Heart right ventricle (tissue), 16 donors: Measurements from ENCODE around the gene DAPP1. TPM values are rescaled to one million over a fixed set of nuclear protein-coding genes. Genes with fewer than 3 reads are reported as not detected.
A peak's percentile ranks its signal among the peaks of the same experiment; 100 is the strongest.

Experiments used
- ATAC-seq, 8 donors: fragments of 200-7000 bp; cut with Tn5 transposase; one replicate each; pipeline ENCODE4 v1.9.1; 2020; ENCODE audit warnings: mild to moderate bottlenecking in 8 of 8, moderate library complexity in 8 of 8, moderate number of reproducible peaks in 1 of 8
- DNase-seq, 2 donors: peaks; one replicate each; pipeline ENCODE4 v3.0.0-alpha.2; 2020
- H3K27ac ChIP-seq, 10 donors: fragments of 200-600 bp; sonication (generic) in 2 of 10; one replicate each; pipeline versions ENCODE4 v1.5.0 to v1.8.0; 2020 to 2022; ENCODE audit warnings: mild to moderate bottlenecking in 3 of 10
- H3K27me3 ChIP-seq, 7 donors: fragments of 200-600 bp; one replicate each; pipeline ENCODE4 v1.8.0; 2021 to 2022; ENCODE audit warnings: mild to moderate bottlenecking in 2 of 7
- H3K36me3 ChIP-seq, 9 donors: fragments of 200-600 bp; sonication (generic) in 1 of 9; one replicate each; pipeline versions ENCODE4 v1.5.0 to v1.8.0; 2020 to 2022; ENCODE audit warnings: mild to moderate bottlenecking in 2 of 9
- H3K4me1 ChIP-seq, 9 donors: fragments of 200-600 bp; sonication (generic) in 1 of 9; one replicate each; pipeline versions ENCODE4 v1.5.0 to v1.8.0; 2020 to 2022; ENCODE audit warnings: mild to moderate bottlenecking in 4 of 9
- H3K4me3 ChIP-seq, 10 donors: fragments of 200-600 bp; sonication (generic) in 2 of 10; one replicate each; pipeline versions ENCODE4 v1.5.0 to v1.8.0; 2020 to 2022; ENCODE audit warnings: mild to moderate bottlenecking in 7 of 10, moderate library complexity in 2 of 10
- H3K9me3 ChIP-seq, 11 donors: fragments of 200-600 bp in 10 of 11; sonication (generic) in 2 of 11; one replicate each; pipeline versions ENCODE4 v1.5.0 to v1.8.0; 2013 to 2022; ENCODE audit warnings: mild to moderate bottlenecking in 2 of 11, control low read depth in 1 of 11, moderate library complexity in 1 of 11
- WGBS, 2 donors: extraction: QIAGEN DNeasy Blood & Tissue Kit; methylation state at CpG; one replicate each; pipeline ENCODE4 v1.1.7; 2013; ENCODE audit warnings: inconsistent platforms in 1 of 2; 5-methylcytosine and 5-hydroxymethylcytosine counted together
- intact Hi-C, 10 donors: fragments of 100-400 bp; cut with DNase I; formaldehyde crosslinking; loops; one replicate each; pipeline versions ENCODE4 v1.11.1 to v1.14.2; 2022
- polyA plus RNA-seq, 2 donors: library from polyadenylated mRNA; stranded (reverse); fragments of 200-250 nt; gene quantifications; one replicate each; pipeline ENCODE4 v1.2.3, GENCODE V29; 2013
- total RNA-seq, 10 donors: library from RNA; stranded (reverse); fragmentation: NEBNext Ultra II Directional in 3 of 10; extraction: Animal tissue kit (Norgen Biotek cat#: 25700) in 3 of 10; gene quantifications; one replicate each; pipeline versions ENCODE4 v1.2.1 to v1.2.4, GENCODE V29; 2021 to 2023
- TF ChIP-seq, protein P1 (sequence below), 9 donors: fragments of 200-600 bp; sonication (generic) in 2 of 9; IDR thresholded peaks; one replicate each; pipeline versions ENCODE4 v1.5.0 to v1.8.0; 2021 to 2022; ENCODE audit warnings: antibody characterized with exemption in 9 of 9, mild to moderate bottlenecking in 5 of 9, moderate library complexity in 1 of 9
- donor health status: Arrhythmogenic right ventricular cardiomyopathy.
- donor health status: ischemic (EF 13 %, LVEDD 7.1; RV severe dilation, severe dysfunction).
- donor health status: healthy with polysubstance abuse.
- donor health status: DM: no; HTN: yes; CAD: no.
- donor health status: DM: no; HTN: no; CAD: no.
- donor health status: ischemic (EF 25% LVEDD 6.9; RV normal size, moderate dysfunction).
- donor health status: ischemic (EF 25% LVEDD 5.7; RV mildly dilated, moderate dysfunction).
- donor health status: healthy.
- donor health status: DM: yes; HTN: yes; CAD: no.
- donor health status: Ischemic cardiomyopathy.
- donor health status: ischemic (EF 35%, LVEDD 5.7; RV mildly dilated, moderate dysfunction).
- donor health status: nonischemic (EF 11% LVEDD 7.7; RV severe dilation, severe dysfunction).
- donor health status: DM: yes; HTN: yes; CAD: no.
- donor health status: PGD.
- donor health status: ischemic (EF 29% LVEDD 5.4; RV normal size, mild dysfunction).
- donor health status: nonischemic (EF 23%, LVEDD 6.1; RV moderate dilation, normal function).

Gene DAPP1
- total and polyA plus RNA-seq, 12 donors: 0.16 to 5.4 (median 0.34) TPM; not detected in 1

DNA sequence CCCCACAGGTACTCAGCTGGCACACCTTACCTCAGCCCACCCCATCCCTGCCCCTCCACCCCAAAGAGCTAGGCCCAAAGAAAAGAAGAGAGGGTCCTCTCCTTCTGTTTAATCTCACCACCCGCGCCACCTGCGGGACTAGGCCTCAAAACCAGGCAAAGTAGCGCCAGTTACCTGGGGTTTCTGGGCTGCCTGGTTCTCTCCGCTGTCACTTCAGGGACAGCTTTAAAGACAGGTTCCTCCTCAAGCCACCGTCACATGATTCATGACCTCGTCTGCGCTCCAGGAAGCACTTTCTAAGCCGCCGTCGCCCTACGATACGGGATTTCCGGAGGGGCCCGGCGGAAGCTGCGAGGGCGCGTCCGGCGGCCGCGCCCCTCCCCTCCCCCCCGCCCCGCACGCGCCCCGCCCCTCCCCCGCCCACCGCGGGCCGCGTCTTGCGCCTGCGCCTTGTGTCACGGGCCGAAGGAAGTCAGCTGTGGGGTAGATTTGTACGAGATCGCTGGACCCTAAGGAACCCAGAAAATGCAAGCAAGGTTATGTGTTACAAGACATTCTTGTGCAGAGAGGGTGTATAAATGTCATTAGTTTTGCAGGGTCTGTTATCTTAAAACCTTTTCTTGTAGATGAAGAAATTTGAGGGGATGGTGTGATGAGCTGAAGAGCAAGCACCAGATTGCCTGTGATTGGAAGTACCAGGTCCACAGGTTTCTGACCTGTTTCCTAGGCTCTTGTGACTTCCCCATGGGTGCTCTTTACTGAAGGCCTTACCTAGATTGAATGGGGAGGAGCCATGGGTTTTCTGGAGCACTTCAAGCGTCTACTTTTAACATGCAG, 77.8 kb downstream of the DAPP1 start, which contains the start of gene LAMTOR3:
Gene LAMTOR3 (minus strand): TSS at position 267 of the 837 bp plus-strand sequence. CDS start 464 bp downstream, outside the sequence.
- H3K4me3 ChIP-seq: peak within 1 kb of the TSS; percentile 65 to 94 (median 86)
- ATAC-seq (peak; percentile 98 to 100 (median 99)), DNase-seq (peak; percentile 89 to 92)
- H3K27ac ChIP-seq: peak within 1 kb of the TSS; percentile 50 to 93 (median 82)
- H3K9me3 ChIP-seq: no peaks in the 10 kb centered on the region
- WGBS, 2 donors: 2% methylated on average over 37 to 40 of the region's 40 CpGs
- peaks cover 0 to 38% (median 4%) of the 10 kb centered on the region in 9 donors for H3K36me3 ChIP-seq
- no peaks in the 10 kb centered on the region for H3K27me3 ChIP-seq
- peaks cover 5 to 49% (median 34%) of the 10 kb centered on the region in 9 donors for H3K4me1 ChIP-seq
- TF ChIP-seq, protein P1, sequence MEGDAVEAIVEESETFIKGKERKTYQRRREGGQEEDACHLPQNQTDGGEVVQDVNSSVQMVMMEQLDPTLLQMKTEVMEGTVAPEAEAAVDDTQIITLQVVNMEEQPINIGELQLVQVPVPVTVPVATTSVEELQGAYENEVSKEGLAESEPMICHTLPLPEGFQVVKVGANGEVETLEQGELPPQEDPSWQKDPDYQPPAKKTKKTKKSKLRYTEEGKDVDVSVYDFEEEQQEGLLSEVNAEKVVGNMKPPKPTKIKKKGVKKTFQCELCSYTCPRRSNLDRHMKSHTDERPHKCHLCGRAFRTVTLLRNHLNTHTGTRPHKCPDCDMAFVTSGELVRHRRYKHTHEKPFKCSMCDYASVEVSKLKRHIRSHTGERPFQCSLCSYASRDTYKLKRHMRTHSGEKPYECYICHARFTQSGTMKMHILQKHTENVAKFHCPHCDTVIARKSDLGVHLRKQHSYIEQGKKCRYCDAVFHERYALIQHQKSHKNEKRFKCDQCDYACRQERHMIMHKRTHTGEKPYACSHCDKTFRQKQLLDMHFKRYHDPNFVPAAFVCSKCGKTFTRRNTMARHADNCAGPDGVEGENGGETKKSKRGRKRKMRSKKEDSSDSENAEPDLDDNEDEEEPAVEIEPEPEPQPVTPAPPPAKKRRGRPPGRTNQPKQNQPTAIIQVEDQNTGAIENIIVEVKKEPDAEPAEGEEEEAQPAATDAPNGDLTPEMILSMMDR (IDR thresholded peaks at IDR 0.05): no peak
- intact Hi-C loops: loop anchor here in 6 of 10 donors (2.0 to 10.0 kb wide), 5 partner anchors 52 to 332 kb away; partner anchors contain the start of genes TRMT10A (in 5 of the 6) and DNAJB14 (in 3 of the 6)

DNA sequence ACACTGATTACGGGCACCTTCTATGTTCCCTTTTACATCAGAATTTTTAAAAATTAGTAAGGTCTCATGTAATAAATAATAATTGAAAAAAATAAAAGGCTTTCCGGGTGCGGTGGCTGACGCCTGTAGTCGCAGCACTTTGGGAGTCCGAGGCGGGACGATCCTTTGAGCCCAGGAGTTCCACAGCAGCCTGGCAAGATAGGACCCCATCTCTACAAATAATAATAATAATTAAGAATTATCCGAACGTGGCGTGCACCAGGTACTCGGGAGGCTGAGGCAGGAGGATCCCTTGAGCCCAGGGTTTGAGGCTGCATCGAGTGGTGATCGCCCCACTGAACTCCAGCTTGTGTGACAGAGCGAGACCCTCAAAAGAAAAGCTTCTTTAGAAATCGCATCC, 78.4 kb downstream of the DAPP1 start:
- H3K4me1 ChIP-seq: peaks cover 5 to 47% (median 34%) of the 10 kb centered on the region in 9 donors
- no peaks in the 10 kb centered on the region for H3K27me3 ChIP-seq
- TF ChIP-seq, protein P1 (IDR thresholded peaks at IDR 0.05): no peak
- intact Hi-C loops: loop anchor here in 7 of 10 donors (2.0 to 10.0 kb wide), 6 partner anchors 47 to 333 kb away; partner anchors contain the start of genes TRMT10A (in 5 of the 7) and DNAJB14 (in 4 of the 7)
- H3K4me3 ChIP-seq: peak overlapping the region; percentile 22 to 94 (median 84)
- no peaks in the 10 kb centered on the region for H3K9me3 ChIP-seq
- ATAC-seq: no peak
- H3K36me3 ChIP-seq: peaks cover 0 to 40% (median 5%) of the 10 kb centered on the region in 9 donors
- WGBS, 2 donors: 95% methylated on average over 16 of the region's 16 CpGs
- DNase-seq: no peak
- peak overlapping the region in 9 of 10 donors; percentile 57 to 93 (median 80) for H3K27ac ChIP-seq

DNA sequence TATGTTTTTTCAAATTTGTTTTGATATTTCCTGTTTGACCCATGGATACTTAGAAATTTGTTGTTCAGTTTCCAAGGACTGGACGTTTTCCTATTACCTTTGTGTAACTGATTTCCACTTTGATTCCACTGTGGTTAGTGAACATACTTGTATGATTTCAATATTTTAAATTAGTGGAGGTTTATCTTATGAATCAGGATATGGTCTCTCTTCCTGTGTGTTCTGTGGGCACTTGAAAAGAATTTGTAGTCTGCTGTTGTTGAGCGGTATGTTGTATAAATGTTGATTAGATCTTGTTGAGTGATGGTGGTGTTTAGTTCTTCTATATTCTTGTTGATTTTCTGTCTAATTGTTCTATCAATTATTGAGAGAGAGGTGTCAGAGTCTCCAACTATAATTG, 98.8 kb downstream of the DAPP1 start:
- intact Hi-C loops: no loop called here
- no peak for DNase-seq
- no peaks in the 10 kb centered on the region for H3K4me1 ChIP-seq
- no peak for ATAC-seq
- peaks cover 0 to 89% (median 13%) of the 10 kb centered on the region in 9 donors for H3K36me3 ChIP-seq
- 88 to 94% methylated on average over 2 of the region's 2 CpGs for WGBS, 2 donors
- peaks cover 0 to 15% (median 6%) of the 10 kb centered on the region in 11 donors for H3K9me3 ChIP-seq
- TF ChIP-seq, protein P1 (IDR thresholded peaks at IDR 0.05): no peak
- H3K4me3 ChIP-seq: no peak overlapping the region
- H3K27ac ChIP-seq: no peak overlapping the region
- H3K27me3 ChIP-seq: no peaks in the 10 kb centered on the region

DNA sequence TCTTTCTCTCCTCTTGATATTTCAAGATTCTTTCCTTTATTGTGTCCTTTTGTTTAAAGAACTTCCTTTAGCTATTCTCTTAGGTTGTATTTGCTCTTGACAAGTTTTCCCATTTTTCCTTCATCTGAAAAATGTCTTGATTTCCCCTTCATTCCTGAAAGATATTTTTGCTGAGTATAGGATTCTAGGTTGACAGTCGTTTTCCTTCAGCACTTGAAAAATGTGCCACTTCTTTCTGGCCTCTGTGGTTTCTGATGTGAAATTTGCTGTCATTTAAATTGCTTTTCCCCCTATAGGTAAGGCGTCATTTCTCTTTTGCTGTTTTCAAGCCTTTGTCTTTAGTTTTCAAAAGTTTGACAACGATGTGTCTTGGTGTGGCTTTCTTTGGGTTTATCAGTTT, 100.9 kb downstream of the DAPP1 start:
- H3K36me3 ChIP-seq: peaks cover 0 to 100% (median 13%) of the 10 kb centered on the region in 9 donors
- ATAC-seq (no peak), DNase-seq (no peak)
- H3K4me1 ChIP-seq: no peaks in the 10 kb centered on the region
- peaks cover 0 to 15% (median 6%) of the 10 kb centered on the region in 11 donors for H3K9me3 ChIP-seq
- H3K27ac ChIP-seq: no peak overlapping the region
- intact Hi-C loops: no loop called here
- TF ChIP-seq, protein P1 (IDR thresholded peaks at IDR 0.05): no peak
- no peak overlapping the region for H3K4me3 ChIP-seq
- WGBS, 2 donors: 96 to 97% methylated on average over 3 of the region's 3 CpGs
- no peaks in the 10 kb centered on the region for H3K27me3 ChIP-seq
